Spleen (tissue), 7 donors: Measurements from ENCODE around the gene SMIM31.

Experiments used
- CTCF ChIP-seq, 11 experiments: fragments of 200-600 bp in 7 of 11; fragments of 450-650 bp in 4 of 11; sonication (generic) in 4 of 11; IDR thresholded peaks in 8 of 11; conservative IDR thresholded peaks in 3 of 11; 1 replicate in 7 of 11; 2 replicates in 4 of 11; pipeline versions ENCODE4 v1.4.0 to v1.8.0; 2016 to 2021; ENCODE audit warnings: antibody characterized with exemption in 11 of 11, inconsistent platforms in 4 of 11, mild to moderate bottlenecking in 1 of 11
- POLR2A ChIP-seq, 3 donors: fragments of 450-650 bp; IDR thresholded peaks; one replicate each; pipeline ENCODE4 v1.5.1; 2017; ENCODE audit warnings: antibody characterized with exemption in 3 of 3, mild to moderate bottlenecking in 1 of 3
- donor health status: DM: no; HTN: no; CAD: no; lungs with moderate emphysema.
- donor health status: DM: no; HTN: no; CAD: no.
- donor health status: DM: no; HTN: no; CAD: no.

- TF ChIP-seq CTCF (IDR thresholded peaks at IDR 0.05 in 8 of 11, conservative IDR thresholded peaks at IDR 0.05 in 3 of 11) = no peak
- no peak for TF ChIP-seq POLR2A (IDR thresholded peaks at IDR 0.05)
Observed at GRCh38 chr4:164756686-164757085, 2.8 kb downstream of the SMIM31 start.
